Left colon (tissue), 2 donors: Measurements from ENCODE around the gene EEF1G. TPM values are rescaled to one million over a fixed set of nuclear protein-coding genes. Genes with fewer than 3 reads are reported as not detected.
"Not testable (repeated sequence)": the region's sequence is repeated elsewhere in the genome, so short reads cannot be mapped to it uniquely, and the experiment has no call there.

Source experiments
- ATAC-seq: fragments of 200-7000 bp; cut with Tn5 transposase; one replicate; pipeline ENCODE4 v1.9.1; 2020; ENCODE audit warnings: mild to moderate bottlenecking, moderate library complexity
- DNase-seq, 2 donors: peaks; one replicate each; pipeline ENCODE4 v3.0.0-alpha.2; 2020
- intact Hi-C, 2 donors: fragments of 100-400 bp; cut with DNase I in 1 of 2; cut with micrococcal nuclease in 1 of 2; formaldehyde crosslinking; loops; one replicate each; pipeline versions ENCODE4 v1.11.2 to v1.14.0; 2022; cut with DNase I, micrococcal nuclease
- total RNA-seq, 2 donors: library from RNA; stranded (reverse); fragmentation: NEBNext Ultra II Directional; extraction: Animal tissue kit (Norgen Biotek cat#: 25700); gene quantifications; one replicate each; pipeline ENCODE4 v1.2.1, GENCODE V29; 2021
- donor health status: DM: no; HTN: no; CAD: no.
- donor health status: DM: yes; HTN: yes; CAD: no.

Gene EEF1G
- total RNA-seq, 2 donors from 2014 or later = 1,192 to 1,207 TPM

DNA sequence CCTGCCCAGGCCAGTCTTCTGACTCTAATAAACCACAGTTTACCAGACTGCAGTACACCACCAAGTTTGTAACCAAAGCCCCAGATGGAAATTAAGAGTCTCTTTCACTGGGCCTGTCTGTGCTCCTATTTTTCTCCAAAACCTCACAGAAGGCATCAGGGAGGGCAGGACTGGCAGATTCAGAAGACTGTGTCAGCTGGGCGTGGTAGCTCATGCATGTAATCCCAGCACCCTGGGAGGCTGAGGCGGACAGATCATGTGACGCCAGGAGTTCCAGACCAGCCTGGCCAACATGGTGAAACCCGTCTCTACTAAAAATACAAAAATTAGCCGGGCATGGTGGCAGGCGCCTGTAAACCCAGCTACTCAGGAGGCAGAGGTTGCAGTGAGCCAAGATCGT, 11.7 kb upstream of the EEF1G start:
- ATAC-seq, intact Hi-C loops, DNase-seq: not testable (repeated sequence)

DNA sequence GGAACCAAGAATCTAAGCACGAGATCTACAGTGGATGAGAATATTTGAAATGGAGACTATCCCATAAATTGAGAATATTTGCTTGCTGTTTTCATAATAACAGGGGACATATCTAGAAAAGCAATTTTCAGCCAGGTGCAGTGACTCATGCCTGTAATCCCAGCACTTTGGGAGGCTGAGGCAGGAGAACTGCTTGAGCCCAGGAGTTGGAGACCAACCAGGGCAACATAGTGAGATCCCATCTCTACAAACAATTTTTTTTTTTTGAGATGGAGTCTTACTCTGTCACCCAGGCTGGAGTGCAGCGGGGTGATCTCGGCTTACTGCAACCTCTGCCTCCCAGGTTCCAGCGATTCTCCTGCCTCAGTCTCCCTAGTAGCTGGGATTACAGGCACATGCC, 8.0 kb upstream of the EEF1G start:
- DNase-seq, intact Hi-C loops, ATAC-seq: not testable (repeated sequence)

GRCh38 chr11:62580959-62581715, 7.4 kb upstream of the EEF1G start:
- intact Hi-C loops = no loop called here
- ATAC-seq = no peak
- DNase-seq = no peak

DNA sequence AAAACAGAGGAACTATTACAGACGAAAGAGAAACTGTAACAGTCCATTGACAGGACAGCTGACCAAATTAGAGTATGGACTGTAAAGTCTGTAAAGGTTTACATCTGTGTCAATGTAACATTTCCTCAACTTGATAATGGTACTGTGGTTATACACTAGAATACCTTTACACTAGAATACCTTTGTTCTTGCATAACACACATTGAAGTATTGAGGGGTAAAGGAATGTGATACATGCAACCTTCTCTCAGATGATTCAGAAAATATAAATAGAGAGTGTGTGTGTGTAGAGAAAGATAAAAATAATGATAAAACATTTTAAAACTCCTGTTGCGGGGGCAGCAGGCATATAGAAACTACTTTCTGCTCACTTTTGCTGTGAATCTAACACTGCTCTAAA, 5.6 kb upstream of the EEF1G start:
- no peak for DNase-seq
- no peak for ATAC-seq
- intact Hi-C loops = no loop called here

DNA sequence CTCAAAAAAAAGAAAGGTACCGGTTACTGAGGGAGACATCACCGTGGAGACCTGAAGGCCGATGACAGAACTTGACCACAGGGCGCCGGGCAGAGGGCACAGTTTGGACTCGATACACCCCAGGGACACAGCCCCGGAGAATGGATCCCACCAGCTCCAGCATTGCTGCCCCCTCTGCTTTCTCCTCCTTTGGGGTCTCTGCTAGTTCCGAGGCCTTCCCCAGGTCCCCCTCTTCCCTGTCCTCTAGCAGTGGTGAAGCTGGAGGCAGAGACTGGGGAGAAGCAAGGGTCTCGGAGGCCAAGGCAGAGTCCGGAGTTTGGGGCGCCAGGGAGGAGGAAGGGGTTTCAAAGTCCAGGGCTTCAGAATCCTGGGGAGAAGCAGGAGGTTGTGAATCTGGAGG, 4.8 kb upstream of the EEF1G start:
- ATAC-seq = no peak
- no peak for DNase-seq

DNA sequence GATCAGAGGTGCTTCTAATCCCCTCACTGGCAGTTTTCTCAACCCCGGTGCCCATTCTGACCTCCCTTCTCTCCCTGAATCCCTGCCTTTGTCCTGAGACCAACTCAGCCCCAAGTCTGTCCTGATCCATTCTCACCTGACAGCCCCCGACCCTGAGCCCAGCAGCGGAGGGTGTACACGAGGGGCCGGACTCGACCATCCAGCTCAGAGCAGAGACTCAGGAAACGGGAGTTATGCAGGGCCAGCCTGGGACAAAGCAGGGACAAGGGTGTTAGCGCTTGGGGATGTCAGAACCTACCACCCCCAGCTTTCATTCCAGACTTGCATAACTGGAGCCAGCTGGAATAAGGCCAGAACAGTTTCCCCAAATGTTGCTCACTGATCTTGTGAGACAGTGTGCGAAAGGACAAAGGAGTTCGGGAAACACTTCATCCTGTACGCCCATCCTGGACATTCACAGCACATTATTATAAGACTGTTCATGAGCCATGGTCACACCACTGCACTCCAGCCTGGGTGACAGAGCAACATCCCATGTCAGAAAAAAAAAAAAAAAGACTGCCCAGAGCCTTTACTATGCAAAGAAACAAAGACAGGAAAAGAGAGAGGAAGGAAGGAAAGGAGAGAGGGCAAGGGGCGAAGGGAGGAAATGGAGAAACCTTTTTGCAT, 3.5 kb upstream of the EEF1G start:
- ATAC-seq (no peak), DNase-seq (no peak)
- intact Hi-C loops = no loop called here

More for the DNA sequence above, 4.8 kb upstream of the EEF1G start:
- intact Hi-C loops = no loop called here

- ATAC-seq (no peak), DNase-seq (no peak)
- intact Hi-C loops = no loop called here
Measured at GRCh38 chr11:62575837-62576236, 2.1 kb upstream of the EEF1G start.

DNA sequence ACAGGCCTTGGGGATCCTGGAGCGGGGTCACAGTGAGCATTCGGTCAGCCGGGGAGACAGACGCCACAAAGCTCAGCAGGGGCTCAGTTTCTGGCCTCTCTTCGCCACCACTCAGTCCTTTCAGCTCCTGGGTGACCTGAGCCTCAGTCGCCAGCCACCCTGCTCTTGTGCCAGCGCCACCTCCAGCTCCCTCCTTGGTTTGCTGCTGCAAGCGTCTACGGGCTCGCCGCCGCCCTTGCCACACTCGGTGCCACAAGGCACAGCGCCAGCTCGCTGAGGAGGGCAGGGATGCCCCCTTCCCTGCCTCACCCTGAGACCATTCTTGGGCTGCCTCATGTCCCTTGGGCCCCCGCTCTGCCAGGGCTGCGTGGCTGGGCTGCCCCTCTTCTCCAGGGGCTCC, 1.5 kb upstream of the EEF1G start:
- ATAC-seq (peak; percentile 34), DNase-seq (peak; percentile 64 to 68)
- intact Hi-C loops = no loop called here

DNA sequence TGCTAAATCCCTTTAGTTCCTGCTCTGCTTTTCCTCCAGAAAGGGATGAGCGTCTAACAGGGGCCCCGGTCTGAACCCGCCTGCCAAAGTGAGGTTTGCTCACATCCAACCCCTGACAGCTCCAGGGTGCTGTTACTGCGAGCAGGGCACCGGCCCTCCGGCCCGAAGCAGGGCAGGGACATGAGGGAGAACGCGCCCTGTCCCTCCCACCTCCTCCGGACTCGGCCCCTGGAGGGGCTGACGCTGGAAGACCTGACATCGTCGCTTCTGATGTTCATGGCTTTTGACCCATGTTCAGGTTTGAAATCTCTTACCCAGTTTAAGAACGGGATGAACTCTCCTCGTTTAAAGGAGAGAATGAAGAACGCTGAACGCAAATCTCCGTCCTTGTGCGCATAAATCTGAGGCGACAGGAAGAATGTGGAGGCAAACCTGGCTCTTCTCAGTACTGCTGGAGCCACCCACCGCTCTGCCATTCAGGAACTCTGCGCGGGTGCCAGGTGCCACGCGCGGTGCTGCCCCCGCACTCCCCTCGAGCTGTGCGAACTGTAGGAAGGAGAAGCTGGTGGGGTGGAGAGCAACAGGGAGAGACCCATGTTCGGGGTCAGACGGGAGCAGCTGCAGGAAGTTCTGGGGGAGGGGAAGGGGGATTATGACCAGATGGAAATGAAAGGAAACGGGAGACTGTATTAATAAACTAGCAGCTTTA, 826 bp upstream of the EEF1G start:
- intact Hi-C loops = no loop called here
- peak in 1 of 2 donors; percentile 62 for DNase-seq

GRCh38 chr11:62573006-62573591, 592 bp downstream of the EEF1G start:
- intact Hi-C loops = no loop called here
- peak; percentile 1 for ATAC-seq
- peak in 1 of 2 donors; percentile 32 for DNase-seq

More for the DNA sequence above, 826 bp upstream of the EEF1G start:
- peak; percentile 31 for ATAC-seq

DNA sequence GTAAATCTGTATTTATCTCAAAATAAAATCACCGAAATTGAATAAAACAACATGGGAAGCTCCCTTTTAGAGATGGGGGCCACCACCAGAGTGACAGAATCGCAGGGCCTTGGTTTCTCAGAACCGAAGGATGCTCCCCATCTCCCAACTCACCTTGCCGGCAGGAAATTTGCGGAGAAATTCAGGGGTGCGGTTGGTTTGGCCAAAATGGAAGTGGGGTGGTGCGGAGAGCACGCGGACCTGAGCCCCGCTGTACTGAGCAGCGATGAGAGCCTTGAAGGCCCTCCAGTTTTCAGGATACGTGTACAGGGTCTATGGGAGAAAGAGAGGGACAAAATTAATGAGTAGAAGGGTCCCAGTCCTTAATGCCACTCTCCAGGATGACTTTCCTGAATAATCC, 1.3 kb downstream of the EEF1G start:
- intact Hi-C loops = no loop called here
- DNase-seq = no peak
- no peak for ATAC-seq

- intact Hi-C loops, ATAC-seq, DNase-seq: not testable (repeated sequence)
Measured at GRCh38 chr11:62571493-62571892, 2.2 kb downstream of the EEF1G start.

DNA sequence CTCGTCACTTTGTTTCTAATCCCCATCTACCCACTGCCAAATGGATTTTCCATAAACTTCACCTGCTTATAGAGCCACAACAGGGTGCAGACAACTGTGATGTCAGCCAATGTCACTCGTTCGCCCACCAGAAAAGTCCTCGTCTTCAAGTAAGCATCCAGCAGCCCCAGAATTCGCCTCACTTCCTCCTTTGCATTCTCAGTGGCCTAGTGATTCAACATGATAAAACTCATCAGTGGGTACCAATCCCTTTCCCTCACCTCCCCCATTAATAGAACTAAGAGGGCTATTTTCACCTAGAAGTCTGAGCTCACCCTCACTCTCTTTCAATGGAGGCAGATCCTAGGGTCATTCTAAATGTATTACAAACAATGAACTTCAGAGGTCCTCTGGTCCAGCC, 2.8 kb downstream of the EEF1G start:
- ATAC-seq, DNase-seq, intact Hi-C loops: not testable (repeated sequence)

DNA sequence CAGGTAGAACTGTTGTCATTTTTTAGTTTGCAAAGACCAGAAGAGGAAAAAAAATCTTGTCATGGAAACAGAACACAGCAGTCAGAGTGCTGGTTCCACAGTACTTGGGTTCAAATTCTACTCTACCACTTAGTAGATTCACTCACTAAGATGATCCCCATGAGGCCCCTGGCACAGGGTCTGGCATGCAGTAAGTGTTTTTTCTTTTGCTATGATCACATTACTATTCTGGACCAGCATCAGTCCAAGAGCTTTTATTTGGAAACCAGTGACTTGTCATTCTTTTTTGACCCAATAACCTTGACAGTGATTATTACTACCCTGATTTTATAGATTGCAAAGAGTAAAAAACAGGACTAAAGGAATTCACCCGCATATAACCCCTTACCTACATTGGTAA, 4.1 kb downstream of the EEF1G start:
- no peak for ATAC-seq
- intact Hi-C loops = no loop called here

GRCh38 chr11:62567018-62567633, 6.6 kb downstream of the EEF1G start:
- intact Hi-C loops = no loop called here
- ATAC-seq (no peak), DNase-seq (no peak)

More for the DNA sequence above, 4.1 kb downstream of the EEF1G start:
- DNase-seq = no peak

DNA sequence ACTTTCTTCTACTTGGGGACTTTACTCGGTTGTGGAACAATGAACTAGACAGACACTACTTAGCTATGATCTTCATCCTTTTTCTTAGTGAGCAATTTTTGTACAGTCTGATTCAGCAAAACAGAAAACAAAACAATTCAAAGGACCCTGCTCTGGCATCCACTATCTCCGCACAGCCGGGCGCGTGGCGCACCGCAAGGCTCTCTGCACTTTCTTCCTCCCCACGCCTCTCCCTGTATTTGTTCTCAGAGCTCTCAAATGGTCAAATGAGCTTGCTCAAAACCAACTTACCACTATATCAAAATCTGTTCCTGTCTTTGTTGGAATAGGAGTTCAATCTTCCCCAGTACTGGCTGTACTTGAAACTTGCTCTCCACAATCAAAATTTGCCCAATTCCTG, 7.4 kb downstream of the EEF1G start:
- intact Hi-C loops = no loop called here
- DNase-seq (no peak), ATAC-seq (no peak)

DNA sequence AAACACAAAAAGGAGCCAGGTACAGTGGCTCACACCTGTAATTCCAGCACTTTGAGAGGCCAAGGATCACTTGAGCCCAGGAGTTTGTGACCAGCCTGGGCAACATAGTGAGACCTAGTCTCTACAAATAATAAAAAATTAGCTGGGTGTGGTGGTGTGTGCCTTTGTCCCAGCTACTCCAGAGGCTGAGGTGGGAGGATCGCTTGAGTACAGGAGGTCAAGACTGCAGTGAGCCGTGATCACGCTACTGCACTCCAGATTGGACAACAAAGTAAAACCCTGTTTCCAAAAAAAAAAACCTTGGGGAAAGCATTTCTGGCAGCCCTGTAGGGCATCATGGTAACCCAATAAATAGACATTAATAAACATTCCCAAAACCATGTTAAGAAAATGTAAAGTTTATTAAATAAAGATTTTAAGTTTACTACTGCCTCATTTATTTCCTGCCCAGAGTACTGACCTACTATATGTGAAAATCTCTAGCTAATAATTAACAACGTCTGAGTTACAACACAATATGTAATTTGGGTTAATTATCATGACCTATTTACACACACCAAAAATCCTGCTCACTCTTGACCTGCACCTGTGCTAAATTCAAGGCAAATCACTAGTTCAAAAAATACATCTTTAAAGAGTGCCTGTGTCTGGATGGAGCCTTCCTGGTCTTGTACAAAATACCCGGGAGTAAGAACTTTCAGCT, 8.4 kb downstream of the EEF1G start:
- no peak for ATAC-seq
- intact Hi-C loops = no loop called here
- DNase-seq = no peak

GRCh38 chr11:62561677-62562230, 11.9 kb downstream of the EEF1G start:
- DNase-seq, ATAC-seq, intact Hi-C loops: not testable (repeated sequence)
